K562 (cell line): ENCODE results near the gene ITPR2. TPM values are rescaled to one million over a fixed set of nuclear protein-coding genes. Genes with fewer than 3 reads are reported as not detected.

ENCODE experiments used
- ATF1 ChIP-seq, 2 experiments: fragments of 450-650 bp in 1 of 2; IDR thresholded peaks; 2 replicates each; pipeline ENCODE4 v1.6.1; 2016; ENCODE audit warnings: missing compliant biosample characterization in 1 of 2, missing genetic modification characterization in 1 of 2
- DMBX1 ChIP-seq: fragments of 250-450 bp; sonication (Bioruptor Pico); IDR thresholded peaks from 2 replicates; pipeline ENCODE4 v1.8.0; 2022; ENCODE audit warnings: inconsistent platforms, mild to moderate bottlenecking, moderate library complexity, borderline replicate concordance
- ELF4 ChIP-seq: fragments of 450-650 bp; formaldehyde crosslinking; IDR thresholded peaks from 2 replicates; pipeline ENCODE4 v1.4.0; 2022; ENCODE audit warnings: missing genetic modification characterization
- ETS2 ChIP-seq: IDR thresholded peaks from 2 replicates; pipeline ENCODE4 v1.6.1; 2016; ENCODE audit warnings: borderline replicate concordance, missing genetic modification characterization, mild to moderate bottlenecking, moderate library complexity, missing compliant biosample characterization; ENCODE audit not compliant: poor library complexity, severe bottlenecking
- ETV6 ChIP-seq, 3 experiments: fragments of 150-350 bp in 1 of 3; sonication (generic) in 1 of 3; formaldehyde crosslinking in 1 of 3; IDR thresholded peaks; 2 replicates each; pipeline versions ENCODE4 v1.6.1 to v1.8.0; 2014 to 2022; ENCODE audit warnings: borderline replicate concordance in 2 of 3, low read depth in 2 of 3, antibody characterized with exemption in 1 of 3, low read length in 1 of 3, mild to moderate bottlenecking in 1 of 3, missing genetic modification reagents in 1 of 3
- HMG20A ChIP-seq: fragments of 450-650 bp; formaldehyde crosslinking; conservative IDR thresholded peaks from 2 replicates; pipeline ENCODE4 v1.4.0; 2020; ENCODE audit warnings: mild to moderate bottlenecking, mixed read lengths
- MAZ ChIP-seq, 2 experiments: fragments of 450-650 bp in 1 of 2; sonication (generic) in 1 of 2; formaldehyde crosslinking; IDR thresholded peaks in 1 of 2; conservative IDR thresholded peaks in 1 of 2; 2 replicates each; pipeline versions ENCODE4 v1.4.0 to v1.5.0; 2020; ENCODE audit warnings: mild to moderate bottlenecking in 1 of 2, missing genetic modification reagents in 1 of 2
- NBN ChIP-seq: fragments of 450-650 bp; IDR thresholded peaks from 2 replicates; pipeline ENCODE4 v1.6.1; 2016; ENCODE audit warnings: low read depth, mild to moderate bottlenecking
- PHB2 ChIP-seq: fragments of 450-650 bp; IDR thresholded peaks from 2 replicates; pipeline ENCODE4 v1.6.1; 2017; ENCODE audit warnings: low read depth
- PYGO2 ChIP-seq: fragments of 450-650 bp; IDR thresholded peaks from 2 replicates; pipeline ENCODE4 v1.6.1; 2016; ENCODE audit warnings: mild to moderate bottlenecking, missing genetic modification characterization, moderate library complexity, missing compliant biosample characterization
- RNF2 ChIP-seq: sonication (generic); IDR thresholded peaks from 2 replicates; pipeline ENCODE4 v1.6.1; 2016
- TFAP4 ChIP-seq: sonication (generic); formaldehyde crosslinking; IDR thresholded peaks from 2 replicates; pipeline ENCODE4 v1.8.0; 2022; ENCODE audit warnings: missing genetic modification reagents, mild to moderate bottlenecking, moderate library complexity, borderline replicate concordance
- ZEB2 ChIP-seq: fragments of 450-650 bp; IDR thresholded peaks from 2 replicates; pipeline ENCODE4 v1.6.1; 2016
- ZNF384 ChIP-seq: IDR thresholded peaks from 2 replicates; pipeline ENCODE4 v1.6.1; 2012; ENCODE audit warnings: low read depth, low read length, improper control_type of control experiment
- ZSCAN32 ChIP-seq: fragments of 450-650 bp; formaldehyde crosslinking; IDR thresholded peaks from 2 replicates; pipeline ENCODE4 v1.4.0; 2020; ENCODE audit warnings: mild to moderate bottlenecking, moderate library complexity
- polyA plus RNA-seq, 8 experiments: library from polyadenylated mRNA; depleted of rRNA in 4 of 8; stranded (reverse) in 5 of 8; unstranded in 3 of 8; fragments of >200 nt; fragmentation: Nextera tagmentation in 2 of 8; fragmentation: Illumina TruSeq in 1 of 8; extraction: Ambion mirVana in 2 of 8; extraction: Trizol in 1 of 8; gene quantifications; 2 replicates each; pipeline versions ENCODE4 v1.2.1 to v1.2.3, GENCODE V29; 2011 to 2014; ENCODE audit warnings: inconsistent platforms in 1 of 8, missing spikeins in 1 of 8
- total RNA-seq, 7 experiments: library from RNA; depleted of rRNA in 6 of 7; stranded (reverse); fragments of >200 nt in 6 of 7; fragmentation: Illumina TruSeq in 2 of 7; extraction: Trizol in 2 of 7; gene quantifications; 2 replicates each; pipeline versions ENCODE4 v1.2.1 to v1.2.3, GENCODE V29; 2011 to 2021; ENCODE audit warnings: low replicate concordance in 1 of 7
- TF ChIP-seq, protein P1 (sequence below): fragments of 250-450 bp; sonication (Bioruptor Pico); IDR thresholded peaks from 2 replicates; pipeline ENCODE4 v1.8.0; 2021; ENCODE audit warnings: mild to moderate bottlenecking, moderate library complexity
- TF ChIP-seq, protein P2 (sequence below): fragments of 450-650 bp; IDR thresholded peaks from 2 replicates; pipeline ENCODE4 v1.6.1; 2016; ENCODE audit warnings: missing biosample characterization, missing genetic modification characterization

The ITPR2 gene
- total and polyA plus RNA-seq, 9 of the 15 experiments (the other 6 are each of a cell fraction or from before 2014, with no cell fraction given): 0.21 to 3.3 (median 0.95) TPM

GRCh38 chr12:26689281-26689841 lies 143.6 kb downstream of the ITPR2 start (continued):
- TF ChIP-seq DMBX1 (CRISPR knock-in tag) (peak; percentile 93), ELF4 (CRISPR knock-in tag) (peak; percentile 92), HMG20A (CRISPR knock-in tag) (no peak), ZSCAN32 (CRISPR knock-in tag) (0 out of 2 replicates have a peak, but pooled peaks have one; percentile 39), PYGO2 (tag) (0 out of 2 replicates have a peak, but pooled peaks have one; percentile 40), ETS2 (no peak), PHB2 (no peak), MAZ (CRISPR knock-in tag; conservative IDR thresholded peaks at IDR 0.05 in 1 of 2, IDR thresholded peaks at IDR 0.05 in 1 of 2) (peak in 1 of 2 experiments; percentile 45; a peak in 2 of 4 replicates), RNF2 (peak; percentile 29; the same call in 1 of the 2 replicates), ZNF384 (peak; percentile 37; the same call in 1 of the 2 replicates), ATF1 (CRISPR knock-in tag; IDR thresholded peaks at IDR 0.05) (no peak), ATF1 (tag; IDR thresholded peaks at IDR 0.05) (peak; percentile 60), TFAP4 (CRISPR knock-in tag) (peak; percentile 49; the same call in 1 of the 2 replicates), NBN (0 out of 2 replicates have a peak, but pooled peaks have one; percentile 76), ETV6 (IDR thresholded peaks at IDR 0.05; ENCODE audit: borderline replicate concordance in 1 of 2, low read depth in 2 of 2, low read length in 1 of 2) (no peak), ETV6 (CRISPR knock-in tag; IDR thresholded peaks at IDR 0.05; ENCODE audit: borderline replicate concordance) (no peak), ZEB2 (peak; percentile 94)
- TF ChIP-seq, protein P1, sequence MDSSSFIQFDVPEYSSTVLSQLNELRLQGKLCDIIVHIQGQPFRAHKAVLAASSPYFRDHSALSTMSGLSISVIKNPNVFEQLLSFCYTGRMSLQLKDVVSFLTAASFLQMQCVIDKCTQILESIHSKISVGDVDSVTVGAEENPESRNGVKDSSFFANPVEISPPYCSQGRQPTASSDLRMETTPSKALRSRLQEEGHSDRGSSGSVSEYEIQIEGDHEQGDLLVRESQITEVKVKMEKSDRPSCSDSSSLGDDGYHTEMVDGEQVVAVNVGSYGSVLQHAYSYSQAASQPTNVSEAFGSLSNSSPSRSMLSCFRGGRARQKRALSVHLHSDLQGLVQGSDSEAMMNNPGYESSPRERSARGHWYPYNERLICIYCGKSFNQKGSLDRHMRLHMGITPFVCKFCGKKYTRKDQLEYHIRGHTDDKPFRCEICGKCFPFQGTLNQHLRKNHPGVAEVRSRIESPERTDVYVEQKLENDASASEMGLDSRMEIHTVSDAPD (CRISPR knock-in tag): peak; percentile 60; the same call in 1 of the 2 replicates
- TF ChIP-seq, protein P2, sequence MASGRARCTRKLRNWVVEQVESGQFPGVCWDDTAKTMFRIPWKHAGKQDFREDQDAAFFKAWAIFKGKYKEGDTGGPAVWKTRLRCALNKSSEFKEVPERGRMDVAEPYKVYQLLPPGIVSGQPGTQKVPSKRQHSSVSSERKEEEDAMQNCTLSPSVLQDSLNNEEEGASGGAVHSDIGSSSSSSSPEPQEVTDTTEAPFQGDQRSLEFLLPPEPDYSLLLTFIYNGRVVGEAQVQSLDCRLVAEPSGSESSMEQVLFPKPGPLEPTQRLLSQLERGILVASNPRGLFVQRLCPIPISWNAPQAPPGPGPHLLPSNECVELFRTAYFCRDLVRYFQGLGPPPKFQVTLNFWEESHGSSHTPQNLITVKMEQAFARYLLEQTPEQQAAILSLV (tag): peak; percentile 87
